ENCODE measurements around the gene MPPED2. TPM values are rescaled to one million over a fixed set of nuclear protein-coding genes. Genes with fewer than 3 reads are reported as not detected.
A peak's percentile ranks its signal among the peaks of the same experiment; 100 is the strongest.
"Not testable (repeated sequence)": the region's sequence is repeated elsewhere in the genome, so short reads cannot be mapped to it uniquely, and the experiment has no call there.

The MPPED2 gene
- total and polyA plus RNA-seq, 3 donors from 2014 or later, result 5.0 to 13.4 (median 13.1) TPM

- DNase-seq, result no peak
- TF ChIP-seq POLR2A (IDR thresholded peaks at IDR 0.05), result no peak
- no peak for TF ChIP-seq CTCF (IDR thresholded peaks at IDR 0.05)
- peaks cover 7% of the 10 kb centered on the region for H3K4me1 ChIP-seq
- no peak overlapping the region for H3K27ac ChIP-seq
- no peaks in the 10 kb centered on the region for H3K9me3 ChIP-seq
- intact Hi-C loops (cut with DNase I; ENCODE audit: low total_unique reads), result no loop called here
- no peak overlapping the region for H3K4me3 ChIP-seq
- H3K27me3 ChIP-seq, result no peaks in the 10 kb centered on the region
- WGBS, 2 donors, result 51 to 54% methylated on average over 7 of the region's 7 CpGs
- no peaks in the 10 kb centered on the region for H3K36me3 ChIP-seq (ENCODE audit: low read depth, missing control alignments)
These were observed 25.7 kb downstream of the MPPED2 start for GRCh38 chr11:30560206-30561106.

- intact Hi-C loops (cut with DNase I; ENCODE audit: low total_unique reads), result no loop called here
- Histone ChIP-seq H3K27ac (no peak overlapping the region), H3K9me3 (no peaks in the 10 kb centered on the region), H3K27me3 (no peaks in the 10 kb centered on the region), H3K36me3 (ENCODE audit: low read depth, missing control alignments) (no peaks in the 10 kb centered on the region), H3K4me3 (no peak overlapping the region), H3K4me1 (peaks cover 7% of the 10 kb centered on the region)
- no peak for TF ChIP-seq CTCF (IDR thresholded peaks at IDR 0.05)
- TF ChIP-seq POLR2A (IDR thresholded peaks at IDR 0.05), result no peak
- no peak for DNase-seq
- WGBS, 2 donors, result 80 to 89% methylated on average over 1 of the region's 1 CpG
These were observed 27.1 kb downstream of the MPPED2 start for GRCh38 chr11:30559004-30559403.

- H3K36me3 ChIP-seq (ENCODE audit: low read depth, missing control alignments); H3K9me3 ChIP-seq; H3K27me3 ChIP-seq; DNase-seq; H3K4me1 ChIP-seq; H3K4me3 ChIP-seq; intact Hi-C loops (cut with DNase I; ENCODE audit: low total_unique reads): not testable (repeated sequence)
- peak overlapping the region in 1 of 2 donors; percentile 37 for H3K27ac ChIP-seq
- WGBS, 2 donors, result 77 to 88% methylated on average over 6 of the region's 6 CpGs
These were observed 31.6 kb downstream of the MPPED2 start for GRCh38 chr11:30554587-30554986.

- 35 to 41% methylated on average over 3 of the region's 3 CpGs for WGBS, 2 donors
- Histone ChIP-seq H3K4me1 (peaks cover 9% of the 10 kb centered on the region), H3K27ac (peak overlapping the region in 1 of 2 donors; percentile 31), H3K27me3 (no peaks in the 10 kb centered on the region), H3K4me3 (no peak overlapping the region), H3K9me3 (no peaks in the 10 kb centered on the region), H3K36me3 (ENCODE audit: low read depth, missing control alignments) (no peaks in the 10 kb centered on the region)
- DNase-seq, result no peak
- TF ChIP-seq POLR2A (IDR thresholded peaks at IDR 0.05) (no peak), CTCF (IDR thresholded peaks at IDR 0.05) (no peak)
- intact Hi-C loops (cut with DNase I; ENCODE audit: low total_unique reads), result no loop called here
These were observed 32.5 kb downstream of the MPPED2 start for GRCh38 chr11:30553521-30554110.

GRCh38 chr11:30552839-30553238 is 33.3 kb downstream of the MPPED2 start:
- WGBS, 2 donors, result 62 to 85% methylated on average over 5 of the region's 5 CpGs
- Histone ChIP-seq H3K27me3 (no peaks in the 10 kb centered on the region), H3K4me3 (no peak overlapping the region), H3K4me1 (peaks cover 9% of the 10 kb centered on the region), H3K27ac (peak overlapping the region; percentile 34 to 40), H3K36me3 (ENCODE audit: low read depth, missing control alignments) (no peaks in the 10 kb centered on the region), H3K9me3 (no peaks in the 10 kb centered on the region)
- no peak for DNase-seq
- intact Hi-C loops (cut with DNase I; ENCODE audit: low total_unique reads), result no loop called here
- no peak for TF ChIP-seq POLR2A (IDR thresholded peaks at IDR 0.05)
